HepG2 (cell line): ENCODE data around the gene YIF1A. TPM values are rescaled to one million over a fixed set of nuclear protein-coding genes. Genes with fewer than 3 reads are reported as not detected.
A peak's percentile ranks its signal among the peaks of the same experiment; 100 is the strongest.

Source experiments
- ATAC-seq: fragments of 200-7000 bp; cut with Tn5 transposase; 3 replicates; pipeline ENCODE4 v1.9.1; 2020; ENCODE audit warnings: mild to moderate bottlenecking, moderate library complexity
- BruUV-seq: library from RNA; stranded (reverse); fragments of 400-500 nt; replicated peaks from 2 replicates; lab custom pipeline; 2021; lab: Mats Ljungman, UMichigan
- CTCF ChIA-PET: fragments of 300-600 bp; formaldehyde crosslinking; extraction: SDS; loops from one replicate; lab custom pipeline; 2021; ENCODE audit warnings: low total read pairs, inconsistent platforms, low intra/inter-chr PET ratio; lab: Yijun Ruan, JAX
- POLR2A ChIA-PET: fragments of 350-600 bp; sonication (Branson Sonifier 250); formaldehyde crosslinking; loops from one replicate; lab custom pipeline; 2020; ENCODE audit warnings: antibody characterized with exemption, inconsistent platforms; lab: Yijun Ruan, JAX
- DNase-seq: peaks from one replicate; pipeline ENCODE4 v3.0.0-alpha.2; 2015; ENCODE audit warnings: low spot score
- FAIRE-seq: peaks from 3 replicates; lab custom pipeline; 2011; peaks lifted over from hg19 to GRCh38; lab: Jason Lieb, UNC
- H2AFZ ChIP-seq: one replicate; pipeline ENCODE4 v1.6.1; 2011; ENCODE audit warnings: low read length, inconsistent platforms
- H3K27ac ChIP-seq: fragments of 300-600 bp; 3 replicates; pipeline ENCODE4 v1.8.0; 2011; ENCODE audit warnings: mixed run types, mild to moderate bottlenecking, mixed read lengths, low read length, inconsistent platforms; ENCODE audit not compliant: insufficient read depth; ENCODE audit errors: extremely low read length
- H3K27me3 ChIP-seq, 2 experiments: fragments of 200-600 bp in 1 of 2; 2 replicates in 1 of 2; 3 replicates in 1 of 2; pipeline versions ENCODE4 v1.6.0 to v1.8.0; 2011; ENCODE audit warnings: low read length in 2 of 2, mild to moderate bottlenecking in 2 of 2, moderate library complexity in 2 of 2, inconsistent platforms in 1 of 2; ENCODE audit not compliant: insufficient read depth in 2 of 2, control insufficient read depth in 1 of 2
- H3K36me3 ChIP-seq, 2 experiments: fragments of 200-600 bp in 1 of 2; replicated peaks in 1 of 2; 2 replicates in 1 of 2; 3 replicates in 1 of 2; pipeline versions ENCODE4 v1.5.1 to v1.8.0; 2011; ENCODE audit warnings: low read length in 2 of 2, inconsistent platforms in 1 of 2; ENCODE audit not compliant: insufficient read depth in 2 of 2, control insufficient read depth in 1 of 2
- H3K4me1 ChIP-seq: 2 replicates; pipeline ENCODE4 v1.5.1; 2012; ENCODE audit warnings: low read length, inconsistent platforms; ENCODE audit not compliant: insufficient read depth
- H3K4me2 ChIP-seq: 2 replicates; pipeline ENCODE4 v1.6.0; 2011; ENCODE audit warnings: low read depth, low read length, inconsistent platforms
- H3K4me3 ChIP-seq, 3 experiments: fragments of 200-600 bp in 1 of 3; sonication (generic), shearing (Covaris generic) in 1 of 3; replicated peaks in 1 of 3; 2 replicates each; pipeline ENCODE4 v1.5.1; 2011 to 2016; ENCODE audit warnings: low read length in 3 of 3, inconsistent platforms in 2 of 3, low read depth in 2 of 3, mild to moderate bottlenecking in 2 of 3, control low read depth in 1 of 3, mixed read lengths in 1 of 3; ENCODE audit not compliant: insufficient read depth in 1 of 3
- H3K79me2 ChIP-seq: one replicate; pipeline ENCODE4 v1.6.1; 2011; ENCODE audit warnings: low read length, inconsistent platforms; ENCODE audit not compliant: insufficient read depth
- H3K9ac ChIP-seq: 2 replicates; pipeline ENCODE4 v1.6.0; 2011; ENCODE audit warnings: mild to moderate bottlenecking, low read depth, low read length, inconsistent platforms; ENCODE audit not compliant: insufficient read depth
- H3K9me3 ChIP-seq: 2 replicates; pipeline ENCODE4 v1.5.1; 2012; ENCODE audit warnings: mild to moderate bottlenecking, low read length
- H4K20me1 ChIP-seq: 2 replicates; pipeline ENCODE4 v1.6.0; 2011; ENCODE audit warnings: inconsistent platforms, mild to moderate bottlenecking, low read length, moderate library complexity; ENCODE audit not compliant: insufficient read depth
- ELF1 ChIP-seq: sonication (generic); formaldehyde crosslinking; IDR thresholded peaks from 2 replicates; pipeline ENCODE4 v1.4.0; 2020; ENCODE audit warnings: missing genetic modification reagents
- JDP2 ChIP-seq: sonication (generic); formaldehyde crosslinking; IDR thresholded peaks from 2 replicates; pipeline ENCODE4 v1.8.1; 2022; ENCODE audit warnings: missing genetic modification reagents, borderline replicate concordance
- MAFK ChIP-seq, 2 experiments: IDR thresholded peaks in 1 of 2; conservative IDR thresholded peaks in 1 of 2; 2 replicates each; pipeline ENCODE4 v1.6.1; 2011; ENCODE audit warnings: improper control_type of control experiment in 2 of 2, low read length in 2 of 2
- PATZ1 ChIP-seq: sonication (generic); formaldehyde crosslinking; IDR thresholded peaks from 2 replicates; pipeline ENCODE4 v1.4.0; 2020; ENCODE audit warnings: missing genetic modification reagents
- ZBTB49 ChIP-seq: sonication (generic); formaldehyde crosslinking; IDR thresholded peaks from 2 replicates; pipeline ENCODE4 v1.4.0; 2020; ENCODE audit warnings: missing genetic modification reagents, borderline replicate concordance
- ZFP36 ChIP-seq: fragments of 150-350 bp; IDR thresholded peaks from 2 replicates; pipeline ENCODE4 v1.6.1; 2018; ENCODE audit warnings: borderline replicate concordance, low read length, low read depth; ENCODE audit not compliant: partially characterized antibody
- ZNF556 ChIP-seq: sonication (generic); formaldehyde crosslinking; IDR thresholded peaks from 2 replicates; pipeline ENCODE4 v1.4.0; 2020; ENCODE audit warnings: mild to moderate bottlenecking, missing genetic modification reagents, borderline replicate concordance
- WGBS: methylation state at CpG from one replicate; pipeline ENCODE4 v1.1.6; 2017; ENCODE audit warnings: low lambda C conversion rate; 5-methylcytosine and 5-hydroxymethylcytosine counted together
- in situ Hi-C: cut with HindIII; loops from 2 replicates; pipeline ENCODE4 v1.10.0; 2017; ENCODE audit warnings: low pct_unique_long_range_greater_than_20kb; ENCODE audit not compliant: extremely low pct_ligation_motif_present
- intact Hi-C: fragments of 100-400 bp; cut with micrococcal nuclease; formaldehyde crosslinking; loops from one replicate; pipeline ENCODE4 v1.10.0; 2022; ENCODE audit not compliant: unreplicated experiment
- polyA plus RNA-seq, 8 experiments: library from polyadenylated mRNA; depleted of rRNA in 3 of 8; stranded (reverse) in 7 of 8; unstranded in 1 of 8; fragments of >200 nt; fragmentation: Illumina TruSeq in 4 of 8; extraction: Trizol in 4 of 8; gene quantifications; 2 replicates each; pipeline versions ENCODE4 v1.2.1 to v1.2.3, GENCODE V29; 2011 to 2016; ENCODE audit warnings: low read depth in 4 of 8, missing spikeins in 1 of 8, mixed read lengths in 1 of 8; ENCODE audit not compliant: insufficient read depth in 1 of 8
- total RNA-seq, 5 experiments: library from RNA; depleted of rRNA; stranded (reverse); fragments of >200 nt; fragmentation: Illumina TruSeq; extraction: Trizol; gene quantifications; 2 replicates each; pipeline ENCODE4 v1.2.3, GENCODE V29; 2016; ENCODE audit warnings: low read depth in 1 of 5

YIF1A gene
- total and polyA plus RNA-seq, 2 of the 13 experiments (the other 11 are each of a cell fraction or from before 2014, with no cell fraction given), result 133 to 145 TPM

- CTCF ChIA-PET, result no interaction called here
- Histone ChIP-seq H2AFZ (no peak overlapping the region), H4K20me1 (no peaks in the 10 kb centered on the region), H3K79me2 (no peaks in the 10 kb centered on the region), H3K4me1 (no peaks in the 10 kb centered on the region), H3K9ac (no peak overlapping the region)
- 92% methylated on average over 3 of the region's 3 CpGs for WGBS
- DNase-seq, result no peak
- peak in 1 of 2 experiments; percentile 17; a peak in 1 of 4 replicates for TF ChIP-seq MAFK (conservative IDR thresholded peaks at IDR 0.05 in 1 of 2, IDR thresholded peaks at IDR 0.05 in 1 of 2; ENCODE audit: low read length in 2 of 2)
- no peak for TF ChIP-seq JDP2 (CRISPR knock-in tag)
- TF ChIP-seq, all 625 proteins: peak for 1
- H3K27me3 ChIP-seq, result no peaks in the 10 kb centered on the region
- intact Hi-C loops, result no loop called here
- ATAC-seq (no peak), FAIRE-seq (no peak)
- H3K4me2 ChIP-seq, result no peak overlapping the region
- no peak overlapping the region for H3K27ac ChIP-seq
- BruUV-seq, result no TSS peak
- POLR2A ChIA-PET, result no interaction called here
- H3K36me3 ChIP-seq, result no peaks in the 10 kb centered on the region; a peak in 1 of 5 replicates
- in situ Hi-C loops, result no loop called here
- no peaks in the 10 kb centered on the region for H3K9me3 ChIP-seq
- no peak overlapping the region for H3K4me3 ChIP-seq
Observed at GRCh38 chr11:66247801-66248200, 41.1 kb downstream of the YIF1A start.

- BruUV-seq, result no TSS peak
- H3K79me2 ChIP-seq, result no peaks in the 10 kb centered on the region
- H3K4me3 ChIP-seq, result no peak overlapping the region
- no peaks in the 10 kb centered on the region for H3K27me3 ChIP-seq
- in situ Hi-C loops, result no loop called here
- intact Hi-C loops, result no loop called here
- no peak for DNase-seq
- no peak overlapping the region for H2AFZ ChIP-seq
- no peak for ATAC-seq
- no peaks in the 10 kb centered on the region for H4K20me1 ChIP-seq
- CTCF ChIA-PET, result no interaction called here
- H3K4me1 ChIP-seq, result no peaks in the 10 kb centered on the region
- H3K4me2 ChIP-seq, result no peak overlapping the region
- no peak for FAIRE-seq
- no peak overlapping the region for H3K9ac ChIP-seq
- WGBS, result 74% methylated on average over 4 of the region's 4 CpGs
- no peaks in the 10 kb centered on the region; a peak in 2 of 5 replicates for H3K36me3 ChIP-seq
- H3K27ac ChIP-seq, result no peak overlapping the region
- POLR2A ChIA-PET, result no interaction called here
- no peaks in the 10 kb centered on the region for H3K9me3 ChIP-seq
- TF ChIP-seq PATZ1 (CRISPR knock-in tag) (no peak), ZNF556 (CRISPR knock-in tag) (no peak), ELF1 (CRISPR knock-in tag) (no peak), ZBTB49 (CRISPR knock-in tag) (no peak), ZFP36 (no peak)
Observed at GRCh38 chr11:66247295-66247694, 41.6 kb downstream of the YIF1A start.
